ENCODE results near the gene EDN1.

EDN1 gene

DNA sequence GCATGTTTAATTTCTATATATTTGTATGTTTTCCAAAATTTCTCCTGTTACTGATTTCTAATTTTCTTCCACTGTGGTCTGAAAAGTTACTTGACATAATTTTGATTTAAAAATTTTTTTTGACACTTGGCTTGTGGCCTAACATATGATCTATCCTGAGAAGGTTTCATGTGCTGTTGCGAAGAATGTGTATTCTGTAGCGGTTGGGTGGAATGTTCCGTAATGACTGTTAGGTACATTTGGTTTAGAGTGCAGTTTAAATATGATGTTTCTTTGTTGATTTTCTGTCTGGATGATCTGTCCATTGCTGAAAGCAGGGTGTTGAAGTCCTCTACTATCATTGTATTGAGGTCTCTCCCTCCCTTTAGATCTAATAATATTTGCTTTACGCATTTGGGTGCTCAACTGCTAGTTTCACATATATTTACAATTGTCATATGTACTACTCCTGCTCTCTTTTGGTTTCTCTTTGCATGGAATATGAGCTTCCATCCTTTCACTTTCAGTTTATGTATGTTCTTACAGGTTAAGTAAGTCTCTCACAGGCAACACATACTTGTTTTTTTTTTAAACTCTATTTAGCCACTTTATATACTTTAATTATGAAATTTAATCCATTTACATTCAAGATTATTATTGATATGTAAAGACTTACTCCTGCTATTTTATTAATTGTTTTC is 19.5 kb upstream of the EDN1 start:
- no peak for DNase-seq (ENCODE audit: low read depth in 2 of 2)

DNA sequence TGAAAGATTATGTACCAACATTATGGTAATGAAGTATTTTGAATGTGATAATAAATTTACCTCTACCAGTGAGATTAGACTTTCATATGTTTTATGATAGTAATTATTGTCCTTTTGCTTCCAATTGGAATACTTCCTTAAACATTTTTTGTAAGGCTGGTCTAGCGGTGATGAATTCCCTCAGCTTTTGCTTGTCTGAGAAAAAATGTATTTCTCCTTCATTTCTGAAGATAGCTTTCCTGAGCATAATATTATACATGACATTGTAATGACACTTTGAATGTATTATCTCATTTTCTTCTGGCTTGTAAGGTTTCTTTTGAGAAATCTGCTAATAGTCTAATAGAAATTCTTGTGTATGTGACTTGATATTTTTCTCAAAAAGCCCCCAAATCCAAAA is 18.6 kb upstream of the EDN1 start:
- no peak for DNase-seq (ENCODE audit: low read depth in 2 of 2)

DNA sequence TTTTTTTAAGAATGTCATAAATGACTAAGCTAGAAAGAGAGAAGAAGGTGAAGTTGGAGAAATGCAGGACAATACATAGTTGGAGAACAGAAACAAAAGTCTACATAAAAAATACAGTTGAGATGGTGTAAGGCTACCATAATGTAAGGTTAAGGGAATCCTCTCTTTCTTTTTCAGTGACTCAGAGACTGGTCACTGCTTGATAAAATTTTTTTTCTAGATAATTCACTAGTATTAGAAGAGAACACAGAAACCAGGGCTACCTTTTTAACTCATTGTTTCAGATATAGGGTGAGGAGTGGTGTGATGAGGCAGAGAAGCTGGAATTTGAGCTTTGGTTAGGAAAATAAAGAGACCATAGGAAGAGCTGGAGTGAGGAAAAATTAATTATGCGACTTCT is 18.2 kb upstream of the EDN1 start:
- no peak for DNase-seq (ENCODE audit: low read depth in 2 of 2)

DNA sequence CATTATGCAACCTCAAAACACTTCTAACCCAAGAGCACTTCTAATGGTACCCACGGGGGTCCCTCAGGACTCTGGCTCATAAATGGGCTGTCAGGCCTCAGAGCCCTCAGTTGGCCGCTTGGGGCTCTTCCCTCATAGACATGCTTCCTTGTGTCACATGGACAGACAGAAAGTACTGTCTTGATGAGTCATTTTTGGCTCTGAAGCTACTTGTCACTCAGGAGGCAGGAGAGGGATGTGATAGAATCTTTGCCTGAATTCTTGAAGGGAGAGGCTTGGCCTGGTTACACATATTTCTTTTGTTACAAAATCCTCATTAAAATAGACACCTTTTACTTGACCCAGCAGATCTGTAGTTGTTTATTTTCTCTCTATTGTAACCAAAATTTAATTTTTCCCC is 15.1 kb upstream of the EDN1 start:
- no peak for DNase-seq (ENCODE audit: low read depth in 2 of 2)

DNA sequence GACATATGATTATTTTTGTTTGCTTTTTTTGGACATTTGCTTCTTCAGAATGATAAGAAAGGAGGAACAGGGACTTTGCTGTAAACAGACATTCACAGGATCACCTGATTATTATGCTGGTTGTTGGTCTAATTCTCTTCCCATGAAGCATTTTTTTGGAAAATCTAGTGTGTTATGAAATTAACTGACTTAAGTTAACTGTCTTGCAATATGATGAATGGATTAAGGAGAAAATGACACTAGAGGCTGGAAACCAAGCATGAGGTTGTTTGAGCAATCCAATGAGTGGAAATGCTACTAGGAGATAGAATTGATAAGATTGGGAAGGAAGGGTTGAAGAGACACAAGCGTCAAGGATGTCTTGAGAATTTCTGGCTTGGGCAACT is 13.2 kb upstream of the EDN1 start:
- no peak for DNase-seq (ENCODE audit: low read depth in 2 of 2)

DNA sequence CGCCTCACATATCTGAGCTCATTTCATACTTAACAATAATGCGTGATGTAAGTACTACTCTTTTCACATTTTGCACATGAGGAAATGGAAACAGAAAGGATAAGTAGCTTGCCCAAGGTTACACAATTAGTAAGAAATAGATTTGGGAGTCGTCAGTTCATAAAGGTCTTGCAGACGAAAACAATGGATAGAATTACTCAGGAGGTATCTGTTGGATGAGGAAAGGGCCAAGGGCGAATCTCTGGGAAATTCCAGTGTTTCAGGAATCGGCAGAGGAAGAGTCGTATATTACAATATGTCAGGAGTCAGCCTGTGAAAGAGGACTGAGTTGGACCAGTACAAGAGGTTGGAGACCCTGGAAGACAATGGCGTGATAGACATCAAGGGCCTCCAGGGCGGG is 12.8 kb upstream of the EDN1 start:
- no peak for DNase-seq (ENCODE audit: low read depth in 2 of 2)

DNA sequence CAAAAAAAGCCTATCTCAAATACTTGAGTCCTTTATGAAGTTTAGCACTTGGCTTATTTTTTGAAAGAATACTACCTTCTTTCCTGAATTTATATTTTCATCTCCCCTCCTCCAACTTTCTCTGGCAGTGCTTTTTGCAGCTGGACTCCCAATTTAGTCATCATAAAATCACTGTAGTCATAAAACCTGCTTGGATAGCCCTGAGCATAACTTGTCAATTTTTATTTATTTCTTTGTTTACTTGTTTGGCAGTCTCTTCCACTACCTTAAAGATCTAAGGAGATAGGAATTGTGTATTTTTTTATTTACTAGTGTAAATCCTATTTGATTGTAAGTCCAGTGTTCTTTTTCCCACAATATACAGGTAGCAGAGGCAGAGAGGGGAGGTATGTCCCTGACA is 11.2 kb upstream of the EDN1 start:
- DNase-seq (ENCODE audit: low read depth in 2 of 2) = no peak

DNA sequence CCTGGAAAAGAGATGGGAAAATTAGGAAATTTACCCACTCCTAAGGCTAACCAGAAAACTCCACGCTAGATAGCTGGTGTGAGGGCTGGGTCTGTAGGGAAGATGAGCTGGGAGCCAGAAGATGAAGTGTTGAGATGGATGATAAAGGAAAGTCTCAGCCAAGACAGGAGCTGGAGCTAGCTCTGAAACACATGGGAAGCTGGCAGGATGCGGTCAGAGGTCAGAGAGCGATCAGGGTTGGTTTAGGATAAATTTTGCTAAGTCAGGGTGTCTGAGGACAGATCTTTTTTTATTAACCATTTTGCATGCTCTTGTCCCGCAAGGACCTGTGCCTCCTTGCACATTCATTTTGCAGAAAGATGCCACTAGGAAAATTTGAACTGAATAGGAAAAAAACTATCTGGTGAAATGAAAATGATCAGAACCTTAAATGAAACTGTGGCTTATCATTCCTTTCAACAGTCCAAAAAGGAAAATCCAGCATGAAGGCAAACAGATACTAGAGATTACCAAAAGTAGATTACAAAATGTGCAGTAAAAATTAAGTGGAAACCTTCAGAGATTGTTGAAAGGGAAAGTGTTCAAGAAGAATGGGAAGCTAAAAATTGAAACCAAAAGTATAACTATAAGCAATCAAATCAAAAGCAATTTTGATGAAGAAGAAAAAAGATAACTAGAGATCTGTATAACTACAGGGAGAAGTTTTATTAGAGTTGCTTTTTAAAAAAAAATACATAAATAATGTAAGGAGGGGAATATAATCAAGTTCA is 10.7 kb upstream of the EDN1 start:
- no peak for DNase-seq (ENCODE audit: low read depth in 2 of 2)

DNA sequence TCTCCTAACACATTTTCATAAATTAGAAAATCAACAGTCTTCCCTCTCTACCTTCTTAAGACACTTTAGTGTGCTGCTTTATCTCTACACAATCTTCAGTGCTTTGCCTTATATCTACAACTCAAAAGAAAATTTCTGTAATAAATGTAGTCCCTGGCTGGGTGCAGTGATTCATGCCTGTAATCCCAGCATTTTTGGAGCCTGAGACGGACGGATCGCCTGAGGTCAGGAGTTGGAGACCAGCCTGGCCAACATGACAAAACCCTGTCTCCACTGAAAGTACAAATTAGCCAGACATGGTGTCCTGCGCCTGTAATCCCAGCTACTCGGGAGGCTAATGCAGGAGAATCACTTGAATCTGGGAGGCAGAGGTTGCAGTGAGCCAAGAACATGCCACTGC is 9.7 kb upstream of the EDN1 start:
- DNase-seq (ENCODE audit: low read depth in 2 of 2) = no peak

DNA sequence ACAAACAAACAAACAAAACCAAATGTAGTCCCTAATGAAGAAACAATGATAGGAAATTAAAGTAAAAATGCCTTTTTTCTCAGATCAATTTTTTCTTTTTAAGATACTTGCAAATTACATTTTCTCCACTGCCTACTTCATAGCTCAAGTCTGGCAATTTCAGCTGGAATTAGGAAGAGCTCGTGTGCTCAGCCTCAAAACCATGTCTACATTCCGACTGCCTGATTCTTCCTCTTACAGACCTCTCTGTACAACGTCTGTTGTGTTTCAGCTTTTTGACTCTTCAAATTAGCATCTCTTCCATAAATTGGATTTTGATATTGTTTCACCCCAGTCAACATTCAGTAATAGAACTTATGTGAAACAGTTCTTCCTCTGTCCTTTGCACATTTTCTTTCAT is 9.3 kb upstream of the EDN1 start:
- no peak for DNase-seq (ENCODE audit: low read depth in 2 of 2)

DNA sequence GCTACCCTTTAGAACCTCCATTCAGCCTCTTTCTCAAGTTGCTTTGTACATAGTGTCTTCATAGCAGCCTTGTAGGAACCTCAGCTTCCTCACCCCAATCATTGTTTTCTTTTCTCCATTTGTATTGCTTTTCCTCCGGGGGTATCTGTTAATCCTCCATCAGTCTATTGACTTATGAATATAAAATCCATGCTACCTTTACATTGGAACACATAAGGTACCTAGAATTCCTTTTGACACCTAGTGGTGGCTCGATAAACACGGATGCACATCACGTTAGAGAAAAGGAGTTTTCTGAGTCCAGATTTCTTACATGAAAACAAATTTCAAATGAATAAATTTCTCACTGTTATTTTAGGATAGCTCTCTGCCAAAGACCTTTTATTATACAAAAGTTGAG is 6.3 kb upstream of the EDN1 start:
- no peak for DNase-seq (ENCODE audit: low read depth in 2 of 2)

DNA sequence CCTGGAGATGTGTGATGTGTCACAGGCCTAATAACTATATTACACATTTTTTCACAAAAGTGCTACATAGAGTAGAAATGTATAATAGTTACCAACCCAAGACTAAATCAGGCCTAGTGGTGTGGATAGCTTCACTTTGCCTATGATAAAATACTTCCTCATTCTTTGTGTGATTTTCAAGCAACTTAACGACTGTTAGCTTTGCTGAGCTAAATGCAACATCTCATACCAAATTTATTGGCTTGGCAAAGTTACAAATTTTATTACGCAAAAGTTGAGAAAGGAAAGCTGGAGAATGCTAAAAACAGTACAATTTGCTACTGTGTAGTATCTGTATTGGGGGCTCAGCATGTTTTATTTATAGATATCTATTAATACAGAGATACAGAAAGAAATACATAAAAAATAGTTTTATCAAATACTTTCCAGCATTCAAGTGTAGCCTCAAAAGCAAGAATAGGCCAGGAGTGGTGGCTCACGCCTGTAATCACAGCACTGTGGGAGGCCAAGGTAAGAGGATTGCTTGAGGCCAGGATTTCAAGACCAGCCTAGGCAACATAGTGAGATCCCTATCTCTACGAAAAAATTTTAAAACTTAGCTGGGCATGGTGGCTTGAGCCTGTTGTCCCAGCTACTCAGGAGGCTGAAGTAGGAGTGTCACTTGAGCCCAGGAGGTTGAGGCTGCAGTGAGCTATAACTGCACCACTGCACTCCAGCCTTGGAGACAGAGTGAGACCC is 3.6 kb upstream of the EDN1 start:
- DNase-seq (ENCODE audit: low read depth in 2 of 2) = no peak

DNA sequence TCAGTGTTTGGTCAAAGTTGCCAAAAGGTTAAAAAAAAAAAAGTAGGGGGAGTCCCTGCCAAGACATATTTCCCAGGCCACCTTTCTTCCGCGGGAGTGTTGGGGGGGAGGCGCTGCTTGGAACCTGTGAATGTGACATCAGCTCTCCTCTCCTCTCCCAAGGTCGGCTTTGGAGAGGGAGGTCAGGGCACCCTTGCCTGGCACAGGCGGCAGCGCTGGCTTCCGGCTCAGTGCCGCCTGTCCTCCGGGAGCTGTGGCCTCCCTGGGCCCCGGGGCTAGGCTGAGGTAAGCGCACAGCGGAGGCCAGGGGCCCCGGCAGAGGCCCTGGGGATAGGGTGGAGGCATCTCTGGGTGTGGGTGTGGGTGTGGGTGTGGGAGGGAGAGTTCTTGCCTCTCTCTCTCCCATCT is 1.9 kb upstream of the EDN1 start:
- DNase-seq (ENCODE audit: low read depth in 2 of 2) = no peak

DNA sequence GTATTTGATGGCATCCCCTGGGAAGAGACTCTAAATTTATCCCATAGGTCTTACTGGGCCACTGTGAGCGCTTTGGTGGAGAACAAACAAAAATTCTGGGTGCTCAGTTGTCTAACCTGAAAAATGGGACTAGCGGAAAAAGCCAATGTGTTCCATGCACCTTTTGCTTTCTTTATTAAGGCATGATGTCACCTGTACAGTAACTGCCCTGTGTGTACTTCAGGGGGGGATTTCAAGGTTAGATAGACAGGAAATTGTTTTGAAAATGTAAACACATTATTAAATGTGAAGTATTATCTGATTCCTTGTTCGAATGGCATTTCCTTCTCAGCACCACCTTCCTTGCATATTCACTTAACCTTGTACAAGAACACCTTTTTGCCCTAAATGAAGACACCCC is 1.2 kb upstream of the EDN1 start:
- DNase-seq (ENCODE audit: low read depth in 2 of 2) = no peak

DNA sequence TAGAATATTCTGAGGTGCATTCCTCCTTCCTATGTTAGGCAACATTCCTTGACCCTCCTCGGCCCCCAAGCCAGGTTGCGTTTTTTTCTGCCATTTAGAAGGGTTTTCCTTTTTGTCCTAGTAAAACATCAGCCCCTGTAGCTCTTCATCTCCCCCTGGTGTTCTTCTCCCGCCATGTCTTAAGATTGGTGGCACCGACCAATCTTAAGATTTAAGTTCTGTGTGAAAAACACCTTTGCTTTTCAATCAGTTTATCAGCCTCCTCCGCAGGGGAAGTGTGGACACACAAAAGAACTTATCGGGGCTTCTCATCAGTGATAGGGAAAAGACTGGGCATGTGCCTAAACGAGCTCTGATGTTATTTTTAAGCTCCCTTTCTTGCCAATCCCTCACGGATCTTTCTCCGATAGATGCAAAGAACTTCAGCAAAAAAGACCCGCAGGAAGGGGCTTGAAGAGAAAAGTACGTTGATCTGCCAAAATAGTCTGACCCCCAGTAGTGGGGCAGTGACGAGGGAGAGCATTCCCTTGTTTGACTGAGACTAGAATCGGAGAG is 719 bp upstream of the EDN1 start:
- peak; percentile 23 to 42 for DNase-seq (ENCODE audit: low read depth in 2 of 2)

DNA sequence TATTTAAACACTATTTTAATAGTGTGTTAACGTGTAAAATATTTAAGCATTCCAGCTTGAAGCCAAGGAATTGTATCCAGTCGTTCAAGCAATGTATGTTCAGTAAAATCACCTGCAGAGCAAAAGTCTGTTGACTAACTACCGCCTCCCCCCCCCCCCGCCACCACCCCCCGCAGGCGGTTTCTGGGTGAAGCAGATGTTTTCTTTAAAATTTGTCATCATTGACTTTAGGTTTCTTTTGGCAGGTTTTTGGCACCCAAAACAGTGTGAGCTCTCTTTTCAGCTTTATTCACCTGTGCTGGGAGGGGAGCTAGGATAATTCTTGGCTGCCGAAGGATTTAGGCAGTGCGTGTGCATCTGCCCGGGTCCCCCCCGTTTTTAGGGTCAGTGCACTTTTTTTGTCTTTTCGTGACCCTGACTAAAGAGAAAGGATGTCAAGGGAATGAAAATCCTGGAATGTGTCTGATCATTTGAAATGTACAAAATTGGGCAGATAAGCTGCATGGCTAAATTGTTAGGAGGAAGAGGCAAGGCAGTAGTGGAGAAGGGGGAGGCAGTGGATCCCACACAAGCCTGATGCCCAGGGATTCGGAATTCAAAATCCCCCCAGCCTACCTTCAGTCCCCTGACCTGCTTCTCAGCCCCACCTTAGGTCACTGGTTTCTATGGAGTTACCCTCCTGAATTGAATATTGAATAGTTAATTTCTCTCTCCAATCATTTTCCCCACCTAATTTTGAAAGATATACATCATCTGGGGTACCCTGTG is 1.1 kb downstream of the EDN1 start:
- no peak for DNase-seq (ENCODE audit: low read depth in 2 of 2)

DNA sequence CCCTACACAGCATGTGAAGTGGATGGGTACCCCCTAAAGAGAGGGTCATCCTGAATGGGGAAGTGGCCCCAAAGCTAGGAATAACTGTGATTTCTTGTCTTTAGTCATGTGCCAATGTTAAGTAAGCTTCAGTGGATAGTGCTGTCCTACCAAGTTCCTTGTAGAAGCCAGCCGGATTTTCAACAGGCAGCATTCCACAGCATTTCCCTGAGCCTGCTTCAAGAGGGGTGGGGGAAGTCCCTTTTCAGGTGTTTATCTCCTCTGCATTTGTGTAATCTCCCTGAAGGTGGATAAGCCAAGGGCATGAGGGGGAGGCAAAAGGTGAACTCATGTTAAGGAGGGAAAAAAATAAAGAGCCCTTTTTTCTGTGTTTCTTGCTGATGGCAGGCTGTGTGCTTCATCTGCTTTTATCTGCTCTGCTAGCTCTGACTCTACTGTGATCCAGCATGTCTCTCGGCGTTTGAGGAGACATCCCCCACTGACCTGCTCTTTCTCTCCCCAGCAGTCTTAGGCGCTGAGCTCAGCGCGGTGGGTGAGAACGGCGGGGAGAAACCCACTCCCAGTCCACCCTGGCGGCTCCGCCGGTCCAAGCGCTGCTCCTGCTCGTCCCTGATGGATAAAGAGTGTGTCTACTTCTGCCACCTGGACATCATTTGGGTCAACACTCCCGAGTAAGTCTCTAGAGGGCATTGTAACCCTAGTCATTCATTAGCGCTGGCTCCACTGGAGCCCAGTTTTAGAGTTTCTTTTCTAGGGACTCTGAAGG is 1.9 kb downstream of the EDN1 start:
- no peak for DNase-seq (ENCODE audit: low read depth in 2 of 2)

DNA sequence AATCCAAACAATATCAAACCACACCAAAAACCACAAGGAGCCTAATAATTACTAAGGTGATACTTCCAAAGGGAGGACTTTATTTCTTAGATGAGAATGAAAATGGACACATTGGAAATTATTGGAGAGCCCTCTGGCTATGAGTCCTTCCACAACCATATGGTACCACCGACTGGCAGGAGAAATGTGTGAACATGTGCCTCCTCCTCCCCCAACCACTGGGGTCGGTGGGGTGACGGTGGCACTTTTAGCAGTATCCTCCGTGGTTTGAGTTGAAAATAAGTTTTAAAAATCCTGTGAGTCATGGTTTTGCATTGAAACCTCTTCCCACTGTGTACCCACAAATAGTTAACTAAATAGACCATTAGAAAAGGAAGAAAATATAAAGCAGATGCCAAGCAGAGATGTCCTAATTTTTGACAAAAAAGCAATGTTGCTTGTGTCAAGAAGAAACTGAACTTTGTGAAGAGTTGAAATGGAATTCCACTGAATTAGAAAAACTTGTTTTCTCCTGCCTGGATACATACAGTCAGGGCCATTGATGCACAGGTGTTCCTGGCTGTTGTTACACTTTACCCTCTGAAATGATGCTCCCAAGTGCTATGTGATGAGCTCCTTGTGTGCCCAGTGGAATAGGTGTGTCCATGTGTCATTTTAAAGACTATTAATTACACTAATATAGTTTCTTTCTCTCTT is 3.2 kb downstream of the EDN1 start:
- no peak for DNase-seq (ENCODE audit: low read depth in 2 of 2)

DNA sequence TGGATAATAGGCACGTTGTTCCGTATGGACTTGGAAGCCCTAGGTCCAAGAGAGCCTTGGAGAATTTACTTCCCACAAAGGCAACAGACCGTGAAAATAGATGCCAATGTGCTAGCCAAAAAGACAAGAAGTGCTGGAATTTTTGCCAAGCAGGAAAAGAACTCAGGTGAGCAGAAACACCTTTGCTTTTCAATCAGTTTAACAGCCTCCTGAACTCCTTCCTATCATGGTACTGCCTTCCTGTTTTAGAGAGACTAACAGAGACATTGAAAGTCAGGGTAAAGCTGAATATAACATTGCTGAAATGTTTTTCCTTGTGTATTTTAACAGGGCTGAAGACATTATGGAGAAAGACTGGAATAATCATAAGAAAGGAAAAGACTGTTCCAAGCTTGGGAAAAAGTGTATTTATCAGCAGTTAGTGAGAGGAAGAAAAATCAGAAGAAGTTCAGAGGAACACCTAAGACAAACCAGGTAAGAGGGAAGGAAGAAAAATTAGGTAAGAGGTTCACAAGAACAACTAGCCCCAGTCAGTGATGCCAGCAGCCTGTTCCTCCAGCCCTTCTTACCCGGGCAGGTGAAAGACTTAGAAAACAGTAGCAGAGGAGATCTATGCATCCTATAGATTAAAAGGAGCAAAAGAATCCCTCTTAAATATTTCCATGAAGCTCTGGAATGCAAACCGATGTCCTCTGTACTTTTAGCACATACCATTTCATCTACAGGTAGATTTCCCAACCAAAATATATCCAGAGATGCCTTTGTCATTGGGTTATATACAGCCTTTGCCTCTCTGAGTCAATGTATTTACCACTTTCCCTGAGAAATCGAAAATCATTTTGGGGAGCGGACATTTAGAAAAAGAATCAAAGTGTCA is 4.0 kb downstream of the EDN1 start:
- no peak for DNase-seq (ENCODE audit: low read depth in 2 of 2)

All from stimulated activated CD4-positive, alpha-beta T cell treated with anti-CD3 and anti-CD28 coated beads, Interleukin-15, amount 100 ng/mL, for 48 hours (primary cell).